Suppressor macrophage treated with lipopolysaccharide for 4 hours (primary cell): Measurements from ENCODE around the gene OSGEPL1.
"Not testable (repeated sequence)": the region's sequence is repeated elsewhere in the genome, so short reads cannot be mapped to it uniquely, and the experiment has no call there.

Experiments
- DNase-seq: peaks from one replicate; pipeline ENCODE4 v3.0.0-alpha.2; 2020

The OSGEPL1 gene

DNA sequence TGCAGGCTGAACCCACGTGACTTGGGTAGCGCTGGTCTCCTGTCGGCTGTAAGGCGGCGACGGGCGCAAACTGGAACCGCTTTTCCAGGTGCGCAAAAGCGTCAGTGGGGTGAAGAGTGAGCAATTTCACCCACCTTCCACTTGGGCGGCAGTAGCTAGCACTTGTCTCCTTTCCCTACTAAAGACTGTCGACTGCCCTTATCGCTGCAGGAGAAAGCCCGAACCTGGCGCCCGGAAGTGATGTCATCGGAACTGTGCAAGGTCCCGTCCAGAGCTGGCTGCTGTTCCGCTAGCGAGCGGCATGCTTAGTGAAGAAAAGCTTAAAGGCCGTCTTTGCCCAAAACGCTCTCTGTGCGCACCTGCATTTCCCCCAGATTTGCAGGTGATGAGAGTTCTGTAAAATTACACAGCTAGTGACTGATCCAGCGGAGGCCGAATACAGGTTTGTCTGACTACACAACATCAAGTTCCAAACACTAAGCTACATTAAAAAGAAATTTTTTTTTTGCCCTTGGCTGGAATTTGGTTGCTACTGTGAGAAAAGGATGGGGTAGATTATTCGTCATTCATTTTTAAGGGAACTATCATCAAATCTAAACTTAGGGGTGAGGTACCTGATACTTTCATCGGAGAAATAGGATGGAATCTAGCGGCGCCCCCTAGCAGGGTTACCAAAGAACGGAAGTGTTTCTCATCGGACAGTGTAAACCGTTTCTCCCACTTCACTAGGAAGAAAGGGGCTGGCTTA is at the start of gene OSGEPL1:
OSGEPL1 (minus strand) TSS at position 242 of the 748 bp plus-strand sequence. CDS start 1,152 bp downstream, outside the sequence.
- peak; percentile 85 for DNase-seq

DNA sequence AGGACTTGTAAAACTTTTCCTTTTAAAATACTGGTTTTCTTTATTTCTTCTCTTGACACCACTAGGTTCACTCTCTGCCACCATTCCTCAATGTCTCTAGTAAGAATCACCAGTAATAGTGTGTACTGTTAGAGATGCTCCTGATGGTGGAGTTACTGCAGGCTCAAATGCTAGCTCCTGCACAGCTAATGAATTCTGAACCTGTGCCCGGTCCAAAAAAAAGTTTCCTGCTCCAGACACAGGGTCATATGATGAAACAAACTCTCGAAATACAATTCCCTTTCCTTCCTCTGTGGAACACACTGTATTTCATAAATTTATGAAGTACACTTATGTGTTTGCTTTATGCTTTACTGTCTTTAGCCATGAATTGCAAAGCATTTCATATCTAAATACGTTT is 40.8 kb upstream of the OSGEPL1 start:
- no peak for DNase-seq

GRCh38 chr2:189802396-189802912 is 39.9 kb upstream of the OSGEPL1 start:
- DNase-seq = no peak

DNA sequence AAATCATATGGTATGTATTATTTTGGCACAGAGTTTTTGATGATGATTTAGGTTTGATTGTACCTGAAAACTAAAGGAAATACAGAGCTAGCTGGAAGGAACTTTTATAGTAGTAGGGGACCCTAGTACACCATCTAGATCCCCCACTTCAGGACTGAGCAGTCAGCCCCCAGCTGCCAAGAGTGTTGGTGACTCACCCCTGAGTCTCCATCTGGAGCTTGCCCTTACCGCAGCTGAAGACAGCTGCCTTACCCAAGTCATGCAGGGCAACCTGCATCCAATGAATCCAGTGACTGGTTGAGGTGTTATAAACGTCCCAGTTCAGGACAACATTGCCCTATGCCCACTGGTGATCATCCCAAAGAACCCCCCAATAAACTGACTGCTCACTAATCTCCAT is 36.9 kb upstream of the OSGEPL1 start:
- DNase-seq = no peak

- no peak for DNase-seq
These were observed 36.4 kb upstream of the OSGEPL1 start for GRCh38 chr2:189799030-189799331.

- peak; percentile 59 for DNase-seq
These were observed 35.9 kb upstream of the OSGEPL1 start for GRCh38 chr2:189798312-189799029.

- no peak for DNase-seq
These were observed 35.3 kb upstream of the OSGEPL1 start for GRCh38 chr2:189797902-189798301.

DNA sequence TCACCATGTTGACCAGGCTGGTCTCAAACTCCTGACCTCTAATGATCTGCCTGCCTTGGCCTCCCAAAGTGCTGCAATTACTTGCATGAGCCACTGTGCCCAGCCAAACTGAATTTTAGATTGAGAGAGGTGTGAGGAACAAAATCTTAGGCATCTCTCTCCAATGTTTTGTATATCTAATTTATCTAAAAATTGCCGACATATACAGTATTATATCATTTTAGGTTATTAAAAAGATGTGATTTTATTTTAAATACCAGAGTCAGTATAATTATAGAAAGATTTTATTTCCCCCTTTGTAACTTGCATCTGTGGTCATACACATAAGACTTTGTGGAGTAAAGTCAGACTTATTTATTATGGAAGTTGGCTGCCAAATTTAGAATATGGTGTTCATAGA is 31.7 kb upstream of the OSGEPL1 start:
- no peak for DNase-seq

- no peak for DNase-seq
These were observed 28.9 kb upstream of the OSGEPL1 start for GRCh38 chr2:189791338-189792042.

DNA sequence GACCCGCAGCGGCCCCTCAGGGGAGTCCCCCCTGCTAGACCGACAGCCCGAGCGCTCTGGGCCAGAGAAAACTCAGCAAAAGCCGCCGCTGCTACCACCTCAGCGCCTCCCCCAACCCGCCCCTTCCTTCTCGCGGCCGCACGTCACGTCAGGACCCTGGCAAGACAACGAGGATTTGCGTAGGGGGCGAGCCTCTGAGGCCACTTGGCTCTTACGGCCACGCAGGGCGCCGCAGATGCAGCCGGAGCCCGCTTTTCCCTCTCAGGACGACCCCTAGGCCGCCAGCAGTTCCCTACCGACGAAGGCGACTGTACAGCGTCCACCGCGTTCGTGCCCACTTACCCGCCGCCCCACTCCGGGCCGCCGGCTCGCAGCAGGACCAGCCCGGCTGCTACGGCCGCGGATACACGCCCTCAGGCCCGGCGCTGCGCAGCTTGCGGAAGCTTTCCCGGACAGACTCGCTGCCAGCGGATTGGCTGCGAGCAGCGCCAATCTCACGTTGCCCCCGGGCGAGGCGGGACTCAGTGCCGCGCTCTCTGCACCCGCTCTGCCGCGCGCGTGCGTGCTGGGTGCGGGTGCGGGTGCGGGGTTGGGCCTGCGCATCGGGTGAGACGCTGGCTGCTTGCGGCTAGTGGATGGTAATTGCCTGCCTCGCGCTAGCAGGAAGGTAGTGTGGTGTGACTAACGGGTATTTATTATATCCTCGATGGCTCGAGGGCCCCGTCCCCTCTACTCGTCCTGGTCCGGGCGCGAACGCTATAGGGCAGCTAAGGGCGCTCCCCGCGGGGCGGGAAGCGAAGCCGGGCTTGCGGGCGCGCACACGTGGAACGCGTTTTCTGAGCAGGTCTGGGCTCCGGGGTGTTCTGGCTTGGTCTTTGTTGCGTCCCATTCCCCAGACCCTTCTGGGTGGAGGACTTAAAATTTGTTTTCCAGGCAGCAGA is 21.6 kb upstream of the OSGEPL1 start, which contains the start of the genes ORMDL1 and PMS1:
ORMDL1 (minus strand) TSS at position 413 of the 941 bp plus-strand sequence. CDS start 1,744 bp downstream, outside the sequence.
PMS1 (plus strand) TSS at position 524 of the 941 bp plus-strand sequence. CDS start 7,360 bp downstream, outside the sequence.
- peak; percentile 98 for DNase-seq

DNA sequence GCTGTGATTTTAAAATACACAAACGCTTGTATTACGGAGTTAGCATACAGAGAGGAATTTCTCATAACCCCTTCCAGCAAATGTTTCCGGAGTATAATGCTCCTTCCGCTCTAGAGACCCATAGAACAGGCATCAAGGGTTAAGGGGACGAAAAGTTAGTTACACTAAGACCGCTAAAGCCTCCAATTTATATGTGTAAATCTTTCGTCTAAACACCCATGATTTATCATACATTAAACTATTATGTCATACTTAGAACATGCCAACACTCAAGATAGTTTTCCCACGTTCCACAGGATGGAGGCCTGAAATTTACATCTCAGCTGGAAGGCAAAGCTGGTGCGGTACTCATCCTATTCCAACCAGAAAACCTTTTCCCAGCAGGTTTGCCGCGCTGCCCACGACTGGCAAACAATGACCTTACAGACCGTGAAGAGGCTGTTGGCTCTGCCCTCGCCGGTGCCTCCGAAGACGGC is 20.9 kb upstream of the OSGEPL1 start:
- DNase-seq = peak; percentile 41

DNA sequence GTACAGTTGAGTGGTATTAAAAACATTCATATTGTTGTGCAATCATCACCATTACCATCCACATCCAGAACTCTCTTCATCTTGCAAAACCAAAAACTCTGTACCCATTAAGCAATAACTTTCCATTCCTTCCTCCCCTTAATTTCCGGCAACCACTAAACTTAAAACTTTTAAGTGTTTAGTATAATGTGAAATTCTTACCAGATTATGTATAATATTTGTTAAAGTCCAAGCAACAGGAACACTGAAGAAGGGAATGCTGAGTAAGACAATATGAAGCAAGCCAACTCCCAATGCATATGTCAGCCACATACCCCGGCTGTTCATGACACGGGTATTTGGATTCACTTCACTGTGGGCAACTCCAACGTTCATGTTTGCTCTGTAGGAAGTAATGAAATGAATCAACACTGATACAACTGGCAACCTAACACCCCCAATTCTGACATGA is 19.7 kb upstream of the OSGEPL1 start:
- DNase-seq = peak; percentile 69

DNA sequence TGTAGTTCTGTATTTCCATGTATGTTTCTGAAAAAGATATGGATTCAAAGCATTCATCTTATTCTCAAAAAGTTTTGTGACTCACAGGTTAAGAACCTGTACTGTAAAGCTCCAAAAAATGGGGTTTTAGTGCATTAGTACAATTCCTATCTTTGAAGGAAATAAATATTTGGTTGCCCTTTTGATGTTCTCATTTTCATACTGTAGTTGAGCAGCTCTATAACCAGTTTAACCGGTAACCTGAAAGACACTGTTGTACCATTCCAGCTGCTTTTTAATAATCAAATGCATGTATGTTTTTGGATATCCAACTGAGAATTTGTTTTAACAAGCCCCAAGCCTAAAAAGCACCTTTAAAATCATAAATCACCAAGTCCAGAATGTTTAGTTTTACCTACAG is 9.6 kb upstream of the OSGEPL1 start:
- no peak for DNase-seq

- no peak for DNase-seq
These were observed 8.2 kb upstream of the OSGEPL1 start for GRCh38 chr2:189770590-189771322.

GRCh38 chr2:189763908-189764661 is 1.5 kb upstream of the OSGEPL1 start:
- no peak for DNase-seq

DNA sequence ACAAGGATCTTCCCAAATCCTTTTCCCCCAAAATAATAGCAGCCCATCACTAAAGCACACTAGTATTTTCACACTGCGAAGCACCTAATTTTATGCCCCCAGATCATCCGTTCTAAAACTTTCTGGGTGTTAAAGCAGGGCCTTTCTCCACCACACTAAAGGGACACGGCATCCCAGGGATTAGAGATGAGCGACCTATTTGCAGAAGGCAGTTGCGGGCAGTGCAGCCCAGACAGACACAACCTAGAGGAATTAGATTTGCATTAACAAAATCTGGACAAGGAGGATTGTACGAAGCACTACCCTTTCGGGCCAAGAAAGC is 402 bp downstream of the OSGEPL1 start:
- no peak for DNase-seq

DNA sequence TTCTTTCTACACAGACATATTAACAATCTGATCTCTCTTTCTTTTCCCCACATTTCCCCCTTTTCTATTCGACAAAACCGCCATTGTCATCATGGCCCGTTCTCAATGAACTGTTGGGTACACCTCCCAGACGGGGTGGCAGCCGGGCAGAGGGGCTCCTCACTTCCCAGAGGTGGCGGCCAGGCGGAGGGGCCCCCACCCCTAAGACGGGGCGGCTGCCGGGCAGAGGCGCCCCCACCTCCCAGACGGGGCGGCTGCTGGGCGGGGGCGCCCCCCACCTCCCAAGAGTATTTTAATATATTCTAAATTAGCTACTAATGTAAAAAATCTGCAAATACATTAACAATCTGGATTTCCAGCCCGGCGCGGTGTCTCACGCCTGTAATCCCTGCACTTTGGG is 2.4 kb downstream of the OSGEPL1 start:
- not testable (repeated sequence) for DNase-seq

GRCh38 chr2:189756311-189756952 is 6.2 kb downstream of the OSGEPL1 start:
- DNase-seq = no peak

GRCh38 chr2:189751080-189751658 is 11.4 kb downstream of the OSGEPL1 start:
- peak; percentile 57 for DNase-seq

DNA sequence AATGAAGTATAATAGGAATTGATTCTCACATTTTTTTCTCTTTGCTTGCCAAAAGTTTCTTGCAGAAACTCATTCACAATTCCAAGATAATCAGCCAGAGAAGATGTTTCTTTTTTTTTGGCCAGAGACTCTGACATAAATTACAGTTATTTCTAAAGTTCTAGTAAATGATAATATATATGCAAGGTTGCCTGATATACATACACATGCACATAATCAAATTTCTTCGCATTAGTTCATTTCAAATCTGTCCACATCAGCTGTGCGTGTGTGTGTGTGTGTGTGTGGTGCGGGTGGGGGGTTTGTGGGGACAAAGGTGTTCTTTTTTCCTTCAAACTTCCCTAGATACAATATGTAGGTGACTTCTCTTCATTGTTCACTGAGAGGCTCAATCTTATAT is 33.2 kb downstream of the OSGEPL1 start:
- DNase-seq = no peak
